WTC11 (cell line): ENCODE measurements around the gene CEP44.

Source experiments
- ARID4B ChIP-seq: sonication (generic); formaldehyde crosslinking; IDR thresholded peaks from 2 replicates; pipeline ENCODE4 v1.8.0; 2023; ENCODE audit warnings: missing genetic modification reagents, mild to moderate bottlenecking, borderline replicate concordance
- CTCF ChIP-seq: fragments of 200-600 bp; IDR thresholded peaks from 2 replicates; pipeline ENCODE4 v1.8.0; 2022; ENCODE audit warnings: antibody characterized with exemption
- ELF4 ChIP-seq: sonication (generic); formaldehyde crosslinking; IDR thresholded peaks from 2 replicates; pipeline ENCODE4 v1.8.1; 2022; ENCODE audit warnings: low read depth, mild to moderate bottlenecking, moderate library complexity, missing genetic modification reagents
- MAX ChIP-seq: sonication (generic); formaldehyde crosslinking; IDR thresholded peaks from 2 replicates; pipeline ENCODE4 v1.8.0; 2022; ENCODE audit warnings: mild to moderate bottlenecking, missing genetic modification reagents
- USF2 ChIP-seq: sonication (generic); formaldehyde crosslinking; IDR thresholded peaks from 2 replicates; pipeline ENCODE4 v1.8.1; 2023; ENCODE audit warnings: mild to moderate bottlenecking, missing genetic modification reagents, moderate library complexity
- ZBTB43 ChIP-seq: sonication (generic); formaldehyde crosslinking; IDR thresholded peaks from 2 replicates; pipeline ENCODE4 v1.8.1; 2023; ENCODE audit warnings: mild to moderate bottlenecking, missing genetic modification reagents
- ZNF425 ChIP-seq: fragments of 250-450 bp; sonication (Bioruptor Pico); conservative IDR thresholded peaks from 2 replicates; pipeline ENCODE4 v1.9.0; 2021; ENCODE audit warnings: mild to moderate bottlenecking

GRCh38 chr4:174275101-174275500 is 8.6 kb upstream of the CEP44 start:
- no peak for TF ChIP-seq ARID4B (CRISPR knock-in tag)
- no peak for TF ChIP-seq CTCF
- no peak for TF ChIP-seq MAX
- TF ChIP-seq ZBTB43 (CRISPR knock-in tag): no peak
- no peak for TF ChIP-seq ZNF425 (CRISPR knock-in tag)
- TF ChIP-seq USF2: no peak
- no peak for TF ChIP-seq ELF4 (CRISPR knock-in tag)
